Neuronal stem cell (in vitro differentiated cells): Measurements from ENCODE around the gene EPHA2.

Experiments used
- DNase-seq: peaks from one replicate; pipeline ENCODE4 v3.0.0-alpha.2; 2013; ENCODE audit warnings: low spot score
- H2AFZ ChIP-seq: one replicate; pipeline ENCODE4 v1.6.1; 2013; ENCODE audit warnings: mild to moderate bottlenecking, low read length, inconsistent platforms
- H2AK5ac ChIP-seq: 2 replicates; pipeline ENCODE4 v1.6.1; 2013; ENCODE audit warnings: low read depth, mild to moderate bottlenecking, inconsistent platforms, low read length, moderate library complexity, mixed read lengths
- H2BK120ac ChIP-seq: 2 replicates; pipeline ENCODE4 v1.6.1; 2013; ENCODE audit warnings: low read depth, mild to moderate bottlenecking, inconsistent platforms, low read length, moderate library complexity, mixed read lengths
- H2BK12ac ChIP-seq: one replicate; pipeline ENCODE4 v1.6.1; 2013; ENCODE audit warnings: low read length, inconsistent platforms
- H2BK15ac ChIP-seq: 2 replicates; pipeline ENCODE4 v1.6.1; 2013; ENCODE audit warnings: mild to moderate bottlenecking, low read length, inconsistent platforms, mixed read lengths
- H2BK5ac ChIP-seq: one replicate; pipeline ENCODE4 v1.6.1; 2013; ENCODE audit warnings: inconsistent platforms, mild to moderate bottlenecking, low read length, moderate library complexity
- H3K14ac ChIP-seq: one replicate; pipeline ENCODE4 v1.6.1; 2013; ENCODE audit warnings: low read length, inconsistent platforms
- H3K18ac ChIP-seq: 2 replicates; pipeline ENCODE4 v1.6.1; 2013; ENCODE audit warnings: low read length, inconsistent platforms
- H3K23ac ChIP-seq: 2 replicates; pipeline ENCODE4 v1.6.1; 2013; ENCODE audit warnings: low read depth, mild to moderate bottlenecking, mixed read lengths, low read length, inconsistent platforms; ENCODE audit not compliant: poor library complexity
- H3K27ac ChIP-seq: replicated peaks from 3 replicates; pipeline ENCODE4 v1.5.1; 2013; ENCODE audit warnings: low read length, inconsistent platforms
- H3K27me3 ChIP-seq, 3 experiments: 2 replicates each; pipeline ENCODE4 v1.6.1; 2013; ENCODE audit warnings: low read length in 3 of 3, mild to moderate bottlenecking in 2 of 3, inconsistent platforms in 1 of 3, low read depth in 1 of 3, mixed read lengths in 1 of 3, moderate library complexity in 1 of 3; ENCODE audit not compliant: control insufficient read depth in 3 of 3, insufficient read depth in 3 of 3
- H3K36me3 ChIP-seq, 2 donors: replicated peaks in 1 of 2; 2 replicates each; pipeline ENCODE4 v1.6.1; 2013; ENCODE audit warnings: low read length in 2 of 2; ENCODE audit not compliant: control insufficient read depth in 2 of 2, insufficient read depth in 2 of 2
- H3K4ac ChIP-seq: 2 replicates; pipeline ENCODE4 v1.6.1; 2013; ENCODE audit warnings: inconsistent platforms, mild to moderate bottlenecking, low read length, moderate library complexity
- H3K4me1 ChIP-seq, 2 donors: 1 replicate in 1 of 2; 2 replicates in 1 of 2; pipeline ENCODE4 v1.6.1; 2013; ENCODE audit warnings: low read length in 2 of 2, low read depth in 1 of 2; ENCODE audit not compliant: control insufficient read depth in 2 of 2, insufficient read depth in 1 of 2
- H3K4me2 ChIP-seq: one replicate; pipeline ENCODE4 v1.6.1; 2013; ENCODE audit warnings: mild to moderate bottlenecking, low read length, inconsistent platforms; ENCODE audit not compliant: insufficient read depth, poor library complexity, severe bottlenecking
- H3K4me3 ChIP-seq, 2 donors: 2 replicates each; pipeline ENCODE4 v1.5.1; 2013; ENCODE audit warnings: low read length in 2 of 2, mild to moderate bottlenecking in 2 of 2, inconsistent platforms in 1 of 2, moderate library complexity in 1 of 2
- H3K79me1 ChIP-seq: one replicate; pipeline ENCODE4 v1.6.1; 2013; ENCODE audit warnings: low read depth, mild to moderate bottlenecking, inconsistent platforms, low read length, moderate library complexity
- H3K9ac ChIP-seq: one replicate; pipeline ENCODE4 v1.6.1; 2013; ENCODE audit warnings: mild to moderate bottlenecking, low read depth, low read length, inconsistent platforms; ENCODE audit not compliant: poor library complexity
- H3K9me3 ChIP-seq, 2 donors: replicated peaks in 1 of 2; 2 replicates each; pipeline versions ENCODE3 to v1.6.1; 2013; ENCODE audit warnings: low read length in 2 of 2, mild to moderate bottlenecking in 2 of 2, inconsistent platforms in 1 of 2, low read depth in 1 of 2, mixed read lengths in 1 of 2, moderate library complexity in 1 of 2; ENCODE audit not compliant: control insufficient read depth in 2 of 2, insufficient read depth in 1 of 2
- H4K8ac ChIP-seq: one replicate; pipeline ENCODE4 v1.6.1; 2013; ENCODE audit warnings: low read depth, mild to moderate bottlenecking, inconsistent platforms, low read length, moderate library complexity
- H4K91ac ChIP-seq: one replicate; pipeline ENCODE4 v1.6.1; 2013; ENCODE audit warnings: low read length, low read depth, mild to moderate bottlenecking, inconsistent platforms; ENCODE audit not compliant: poor library complexity
- WGBS, 2 donors: extraction: QIAGEN DNeasy Blood & Tissue Kit; methylation state at CpG; one replicate each; pipeline ENCODE4 v1.1.7; 2013; ENCODE audit warnings: missing lambda C conversion rate in 2 of 2, mixed read lengths in 1 of 2; ENCODE audit not compliant: insufficient read length in 2 of 2, insufficient replicate concordance in 1 of 2; ENCODE audit errors: extremely low coverage in 2 of 2; 5-methylcytosine and 5-hydroxymethylcytosine counted together

Gene EPHA2

DNA sequence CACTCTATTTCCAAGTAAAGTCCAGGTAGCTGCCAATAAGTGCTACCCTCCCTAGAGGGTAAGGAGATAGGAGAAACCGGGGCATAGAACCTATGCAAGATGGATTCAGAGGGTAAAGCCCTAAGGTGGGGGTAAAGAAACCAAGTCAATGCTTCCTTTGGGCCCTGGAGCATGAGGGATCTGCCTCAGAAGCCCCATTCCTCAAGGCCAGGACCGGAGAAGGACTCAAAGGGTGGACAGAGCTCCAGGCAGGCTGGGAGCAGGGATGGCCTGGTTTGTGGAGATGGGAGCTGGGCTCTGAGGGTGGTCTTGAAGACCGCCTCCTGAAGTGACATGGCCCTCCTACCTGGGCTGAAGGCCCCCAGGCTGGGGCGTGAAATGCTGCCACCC is 3.9 kb downstream of the EPHA2 start:
- H2AK5ac ChIP-seq = peak overlapping the region; percentile 22
- peak overlapping the region; percentile 10 for H2BK120ac ChIP-seq
- no peak overlapping the region for H2BK12ac ChIP-seq
- H3K9ac ChIP-seq = no peak overlapping the region
- DNase-seq = no peak
- no CpG with 5 or more reads among the region's 4 CpGs for WGBS, 2 donors
- H3K14ac ChIP-seq = no peak overlapping the region
- peaks cover 23% of the 10 kb centered on the region for H3K79me1 ChIP-seq
- H3K36me3 ChIP-seq = peaks cover 38 to 44% of the 10 kb centered on the region in 2 donors
- H2BK5ac ChIP-seq = peak overlapping the region; percentile 84
- peak overlapping the region; percentile 58 for H3K18ac ChIP-seq
- peak overlapping the region; percentile 1 for H2BK15ac ChIP-seq
- H3K4me2 ChIP-seq = no peak overlapping the region
- H3K4ac ChIP-seq = no peak overlapping the region
- peaks cover 45 to 46% of the 10 kb centered on the region in 2 donors for H3K4me1 ChIP-seq
- no peak overlapping the region for H4K91ac ChIP-seq
- no peaks in the 10 kb centered on the region for H3K9me3 ChIP-seq
- H2AFZ ChIP-seq = no peak overlapping the region
- peak overlapping the region; percentile 1 for H3K23ac ChIP-seq
- H3K27ac ChIP-seq = peak overlapping the region; percentile 20
- H3K4me3 ChIP-seq = no peak overlapping the region
- H3K27me3 ChIP-seq = no peaks in the 10 kb centered on the region
- H4K8ac ChIP-seq = no peak overlapping the region

DNA sequence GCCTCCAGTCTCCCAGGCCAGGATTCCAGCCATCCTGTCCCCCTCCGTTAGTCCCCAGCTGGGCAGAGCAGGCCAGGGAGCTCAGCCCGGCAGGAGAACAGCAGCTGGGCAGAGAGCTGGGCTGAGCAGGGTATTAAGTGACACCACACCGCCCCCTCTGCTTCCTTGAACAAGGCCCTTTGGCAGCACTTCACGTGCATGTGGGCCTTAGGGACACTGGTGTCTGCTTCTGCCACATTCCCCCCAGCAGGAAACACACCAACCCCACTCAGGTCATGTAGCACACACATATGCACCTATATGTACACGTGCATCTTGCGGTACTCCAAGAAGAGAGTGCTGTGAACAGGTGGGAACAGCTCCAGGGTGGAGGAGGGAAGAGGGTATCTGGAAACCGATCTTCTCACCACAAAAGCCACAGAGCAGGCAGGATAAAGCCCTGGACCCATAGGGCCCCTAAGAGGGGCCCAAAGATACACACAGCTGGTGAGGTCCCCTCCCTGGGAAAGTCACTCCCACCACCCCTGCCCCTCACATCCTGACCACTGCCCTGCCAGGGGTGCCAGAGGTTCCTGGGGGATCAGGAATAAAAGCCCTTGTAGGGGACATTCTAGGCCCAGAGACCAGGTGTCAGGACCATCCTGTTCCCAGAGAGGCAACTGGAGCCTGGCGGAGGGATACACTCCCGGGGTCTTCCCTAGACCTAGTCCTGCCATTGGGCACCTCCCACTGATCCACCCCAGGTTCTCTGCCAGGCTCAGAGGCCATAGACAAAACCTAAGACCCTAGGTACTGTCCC is 4.5 kb downstream of the EPHA2 start:
- Histone ChIP-seq H2AFZ (no peak overlapping the region), H3K4me3 (peak overlapping the region in 1 of 2 donors; percentile 4), H3K4me2 (no peak overlapping the region), H2BK12ac (peak overlapping the region; percentile 48), H4K8ac (no peak overlapping the region), H3K36me3 (peaks cover 41 to 46% of the 10 kb centered on the region in 2 donors), H3K23ac (no peak overlapping the region), H2AK5ac (no peak overlapping the region), H2BK120ac (no peak overlapping the region), H3K18ac (peak overlapping the region; percentile 13), H2BK5ac (no peak overlapping the region), H3K79me1 (peaks cover 23% of the 10 kb centered on the region), H4K91ac (peak overlapping the region; percentile 28), H3K9me3 (no peaks in the 10 kb centered on the region), H3K4ac (no peak overlapping the region), H2BK15ac (no peak overlapping the region), H3K27me3 (no peaks in the 10 kb centered on the region), H3K4me1 (peaks cover 45 to 46% of the 10 kb centered on the region in 2 donors), H3K27ac (peak overlapping the region; percentile 54), H3K14ac (no peak overlapping the region), H3K9ac (peak overlapping the region; percentile 73)
- no CpG with 5 or more reads among the region's 9 CpGs for WGBS, 2 donors
- DNase-seq = no peak

DNA sequence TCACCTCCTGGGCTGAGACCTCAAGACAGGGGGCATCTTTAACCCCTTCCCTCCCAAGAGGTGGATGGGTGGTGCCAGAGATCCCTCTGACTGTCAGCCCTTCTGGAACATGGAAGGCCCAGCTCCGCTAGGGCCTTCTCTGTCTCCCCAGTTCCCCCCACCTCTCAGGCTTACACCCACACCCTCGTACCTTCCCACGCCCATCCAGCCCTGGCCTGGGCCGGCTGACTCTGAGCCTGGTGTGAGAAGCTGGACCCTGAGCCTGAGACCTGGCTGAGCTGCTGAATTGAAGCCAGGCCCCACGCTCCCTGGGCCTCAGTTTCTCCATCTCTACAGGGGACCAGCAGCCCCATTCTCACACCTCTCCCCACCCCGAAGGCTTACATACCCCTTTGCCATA is 5.4 kb downstream of the EPHA2 start:
- Histone ChIP-seq H3K36me3 (peaks cover 44 to 49% of the 10 kb centered on the region in 2 donors), H2AFZ (no peak overlapping the region), H3K9me3 (no peaks in the 10 kb centered on the region), H3K23ac (peak overlapping the region; percentile 8), H3K4me2 (no peak overlapping the region), H3K9ac (peak overlapping the region; percentile 60), H2AK5ac (peak overlapping the region; percentile 72), H3K27ac (peak overlapping the region; percentile 54), H2BK120ac (no peak overlapping the region), H3K4me1 (peaks cover 48 to 50% of the 10 kb centered on the region in 2 donors), H4K91ac (no peak overlapping the region), H3K79me1 (peaks cover 28% of the 10 kb centered on the region), H3K4me3 (no peak overlapping the region), H3K4ac (no peak overlapping the region), H2BK12ac (peak overlapping the region; percentile 2), H3K18ac (peak overlapping the region; percentile 83), H3K27me3 (no peaks in the 10 kb centered on the region), H3K14ac (no peak overlapping the region), H2BK5ac (peak overlapping the region; percentile 79), H4K8ac (peak overlapping the region; percentile 74), H2BK15ac (no peak overlapping the region)
- no peak for DNase-seq
- WGBS, 2 donors = no CpG with 5 or more reads among the region's 6 CpGs

DNA sequence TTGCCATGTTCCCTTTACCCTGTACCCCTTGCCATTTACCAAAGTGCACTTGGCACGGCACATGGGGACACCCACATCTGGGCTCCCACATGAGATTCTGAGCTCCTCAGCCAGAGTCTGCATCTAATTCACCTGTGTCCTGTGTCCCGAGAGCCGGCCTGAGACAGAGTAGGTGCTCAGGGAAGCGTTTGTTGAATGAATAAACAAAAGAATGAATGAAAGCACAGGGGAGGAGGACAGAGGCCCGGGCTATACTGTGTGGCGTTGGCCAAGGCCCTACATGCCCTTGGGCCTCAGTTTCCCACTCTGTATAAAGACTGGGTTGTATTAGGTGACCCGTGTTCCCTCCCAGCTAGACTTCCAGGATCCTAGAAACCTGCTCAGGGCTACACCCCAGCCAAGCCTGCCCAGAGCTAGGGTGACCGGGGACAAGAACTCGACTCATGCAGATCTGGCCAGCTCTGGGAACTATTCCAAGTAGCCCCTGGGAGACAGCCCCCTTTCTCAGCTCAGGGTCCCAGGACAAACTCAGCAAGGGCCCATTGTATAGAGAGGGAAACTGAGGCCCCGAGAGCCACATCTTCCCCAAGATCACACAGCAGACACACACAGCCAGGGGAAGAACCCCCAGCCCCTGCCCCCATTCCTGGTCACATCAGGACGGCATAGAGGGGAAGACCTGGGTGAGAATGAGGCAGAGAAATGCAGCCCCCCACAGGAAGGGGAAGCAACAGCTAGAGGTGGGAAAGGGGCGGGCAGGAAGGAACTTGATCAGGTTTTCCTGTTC is 6.0 kb downstream of the EPHA2 start:
- Histone ChIP-seq H3K9me3 (no peaks in the 10 kb centered on the region), H3K4ac (no peak overlapping the region), H3K9ac (peak overlapping the region; percentile 60), H3K36me3 (peaks cover 45 to 55% of the 10 kb centered on the region in 2 donors), H2BK5ac (peak overlapping the region; percentile 79), H3K4me1 (peaks cover 54 to 56% of the 10 kb centered on the region in 2 donors), H2BK120ac (no peak overlapping the region), H3K23ac (peak overlapping the region; percentile 8), H2AK5ac (no peak overlapping the region), H3K27me3 (no peaks in the 10 kb centered on the region), H2BK12ac (no peak overlapping the region), H3K4me3 (no peak overlapping the region), H3K14ac (no peak overlapping the region), H2AFZ (no peak overlapping the region), H4K8ac (no peak overlapping the region), H4K91ac (no peak overlapping the region), H3K79me1 (peaks cover 32% of the 10 kb centered on the region), H2BK15ac (no peak overlapping the region), H3K27ac (peak overlapping the region; percentile 8), H3K18ac (peak overlapping the region; percentile 83), H3K4me2 (no peak overlapping the region)
- WGBS, 2 donors = no CpG with 5 or more reads among the region's 12 CpGs
- no peak for DNase-seq
